Stomach (tissue), 9 donors: ENCODE results near the gene GPR4. TPM values are rescaled to one million over a fixed set of nuclear protein-coding genes. Genes with fewer than 3 reads are reported as not detected.

Experiments
- DNase-seq, 2 donors: peaks; one replicate each; pipeline versions ENCODE4 v3.0.0 to v3.0.0-alpha.2; 2013 to 2019
- H3K27ac ChIP-seq, 5 donors: fragments of 200-600 bp in 4 of 5; sonication (generic) in 4 of 5; one replicate each; pipeline ENCODE4 v1.5.1; 2013 to 2019; ENCODE audit warnings: mild to moderate bottlenecking in 1 of 5, moderate library complexity in 1 of 5
- H3K27me3 ChIP-seq, 3 donors: fragments of 200-600 bp; sonication (generic); one replicate each; pipeline ENCODE4 v1.5.1; 2017 to 2019; ENCODE audit warnings: mixed run types in 1 of 3
- H3K36me3 ChIP-seq, 4 donors: fragments of 200-600 bp; sonication (generic); 1 replicate in 3 of 4; 2 replicates in 1 of 4; pipeline ENCODE4 v1.5.1; 2016 to 2019
- H3K4me1 ChIP-seq, 4 donors: fragments of 200-600 bp; sonication (generic); one replicate each; pipeline ENCODE4 v1.5.1; 2016 to 2019
- H3K4me3 ChIP-seq, 4 donors: fragments of 200-600 bp; sonication (generic) in 3 of 4; one replicate each; pipeline ENCODE4 v1.5.1; 2016 to 2019; ENCODE audit warnings: mild to moderate bottlenecking in 1 of 4
- H3K9me3 ChIP-seq, 4 donors: fragments of 200-600 bp; sonication (generic); one replicate each; pipeline ENCODE4 v1.5.1; 2016 to 2019
- CTCF ChIP-seq, 7 experiments: fragments of 450-650 bp in 4 of 7; fragments of 200-600 bp in 3 of 7; sonication (generic) in 3 of 7; IDR thresholded peaks; one replicate each; pipeline ENCODE4 v1.5.1; 2016 to 2019; ENCODE audit warnings: antibody characterized with exemption in 7 of 7, control low read depth in 2 of 7, mild to moderate bottlenecking in 1 of 7
- EP300 ChIP-seq: sonication (generic); formaldehyde crosslinking; IDR thresholded peaks from one replicate; pipeline ENCODE4 v1.6.1; 2017; ENCODE audit warnings: antibody characterized with exemption
- POLR2A ChIP-seq, 4 donors: fragments of 450-650 bp; IDR thresholded peaks; one replicate each; pipeline ENCODE4 v1.6.1; 2016; ENCODE audit warnings: antibody characterized with exemption in 4 of 4, control low read depth in 2 of 4, mild to moderate bottlenecking in 1 of 4, moderate library complexity in 1 of 4
- POLR2AphosphoS5 ChIP-seq, 3 donors: sonication (generic); formaldehyde crosslinking; IDR thresholded peaks; one replicate each; pipeline ENCODE4 v1.6.1; 2016; ENCODE audit warnings: antibody characterized with exemption in 3 of 3
- WGBS, 5 donors: extraction: QIAGEN DNeasy Blood & Tissue Kit in 3 of 5; methylation state at CpG; one replicate each; pipeline versions ENCODE4 v1.1.5 to v1.1.7; 2013 to 2018; 5-methylcytosine and 5-hydroxymethylcytosine counted together
- intact Hi-C: fragments of 100-400 bp; cut with DNase I; formaldehyde crosslinking; loops from one replicate; pipeline ENCODE4 v1.15.1; 2023; ENCODE audit warnings: low total_unique reads
- polyA plus RNA-seq, 3 donors: library from polyadenylated mRNA; stranded (reverse); fragments of 200-250 nt; gene quantifications; one replicate each; pipeline ENCODE4 v1.2.3, GENCODE V29; 2013
- total RNA-seq, 5 donors: library from RNA; depleted of rRNA; stranded (reverse); fragments of >200 nt; gene quantifications; one replicate each; pipeline versions ENCODE4 v1.1.0 to v1.2.3, GENCODE V29; 2014 to 2016
- donor health status: healthy with polysubstance abuse.
- donor health status: Bipolar disorder and iron deficiency.
- donor health status: healthy.

GPR4 gene
- total and polyA plus RNA-seq, 8 donors, result 0.60 to 5.8 (median 2.3) TPM

GRCh38 chr19:45584332-45585157 is 17.5 kb downstream of the GPR4 start, which contains the start of gene OPA3:
OPA3 (minus strand) TSS chr19:45584802; CDS start chr19:45584764, 38 bp downstream.
- peaks cover 5 to 19% (median 16%) of the 10 kb centered on the region in 4 donors for H3K4me1 ChIP-seq
- WGBS, 5 donors, result 0% methylated on average over 54 to 63 of the region's 63 CpGs
- no peaks in the 10 kb centered on the region for H3K9me3 ChIP-seq
- H3K27me3 ChIP-seq, result no peaks in the 10 kb centered on the region
- H3K27ac ChIP-seq, result peak within 1 kb of the TSS; percentile 92 to 99 (median 98)
- intact Hi-C loops, result no loop called here
- DNase-seq, result peak; percentile 100
- no peaks in the 10 kb centered on the region for H3K36me3 ChIP-seq
- TF ChIP-seq EP300, result peak; percentile 85
- peak; percentile 83 to 93 (median 92) for TF ChIP-seq POLR2AphosphoS5 (IDR thresholded peaks at IDR 0.05)
- TF ChIP-seq POLR2A (IDR thresholded peaks at IDR 0.05), result peak in 1 of 4 donors; percentile 31
- peak in 2 of 7 experiments; percentile 32 to 38 for TF ChIP-seq CTCF (IDR thresholded peaks at IDR 0.05)
- H3K4me3 ChIP-seq, result peak within 1 kb of the TSS; percentile 52 to 76 (median 62)

GRCh38 chr19:45581576-45581975 is 20.4 kb downstream of the GPR4 start:
- peaks cover 26 to 44% (median 39%) of the 10 kb centered on the region in 4 donors for H3K4me1 ChIP-seq
- H3K9me3 ChIP-seq, result no peaks in the 10 kb centered on the region
- H3K27ac ChIP-seq, result no peak overlapping the region
- 84 to 91% (median 85%) methylated on average over 7 of the region's 7 CpGs for WGBS, 5 donors
- TF ChIP-seq EP300, result no peak
- TF ChIP-seq POLR2AphosphoS5 (IDR thresholded peaks at IDR 0.05), result no peak
- TF ChIP-seq CTCF (IDR thresholded peaks at IDR 0.05), result no peak
- TF ChIP-seq POLR2A (IDR thresholded peaks at IDR 0.05), result no peak
- no peaks in the 10 kb centered on the region for H3K36me3 ChIP-seq
- no peak for DNase-seq
- intact Hi-C loops, result no loop called here
- no peaks in the 10 kb centered on the region for H3K27me3 ChIP-seq
- H3K4me3 ChIP-seq, result no peak overlapping the region

DNA sequence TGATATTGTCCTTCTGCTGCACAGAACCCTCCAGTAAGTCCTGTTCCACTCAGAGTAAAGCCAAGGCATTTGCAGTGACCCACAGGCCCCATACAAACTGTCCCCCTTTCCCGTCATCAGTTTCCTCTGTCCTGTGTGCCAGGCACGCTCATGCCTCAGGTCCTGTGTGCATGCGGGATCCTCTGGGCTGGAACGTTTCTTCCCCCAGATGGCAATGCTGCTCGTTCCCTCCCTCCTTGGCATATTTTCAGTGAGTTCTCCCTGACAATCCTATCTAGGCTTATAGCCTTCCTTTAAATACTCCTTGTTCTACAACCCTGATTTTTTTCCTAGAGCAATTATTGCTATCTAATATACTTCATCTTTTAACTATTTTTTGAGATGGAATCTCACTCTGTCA is 23.2 kb downstream of the GPR4 start:
- TF ChIP-seq CTCF (IDR thresholded peaks at IDR 0.05), result no peak
- TF ChIP-seq POLR2AphosphoS5 (IDR thresholded peaks at IDR 0.05), result no peak
- no peak for TF ChIP-seq EP300
- no peak for TF ChIP-seq POLR2A (IDR thresholded peaks at IDR 0.05)
- Histone ChIP-seq H3K4me1 (peaks cover 26 to 61% (median 56%) of the 10 kb centered on the region in 4 donors), H3K27ac (peak overlapping the region in 4 of 5 donors; percentile 74 to 86 (median 78)), H3K4me3 (no peak overlapping the region), H3K27me3 (no peaks in the 10 kb centered on the region), H3K36me3 (no peaks in the 10 kb centered on the region), H3K9me3 (no peaks in the 10 kb centered on the region)
- intact Hi-C loops, result no loop called here
- DNase-seq, result no peak
- WGBS, 5 donors, result 41 to 60% (median 58%) methylated on average over 5 of the region's 5 CpGs

DNA sequence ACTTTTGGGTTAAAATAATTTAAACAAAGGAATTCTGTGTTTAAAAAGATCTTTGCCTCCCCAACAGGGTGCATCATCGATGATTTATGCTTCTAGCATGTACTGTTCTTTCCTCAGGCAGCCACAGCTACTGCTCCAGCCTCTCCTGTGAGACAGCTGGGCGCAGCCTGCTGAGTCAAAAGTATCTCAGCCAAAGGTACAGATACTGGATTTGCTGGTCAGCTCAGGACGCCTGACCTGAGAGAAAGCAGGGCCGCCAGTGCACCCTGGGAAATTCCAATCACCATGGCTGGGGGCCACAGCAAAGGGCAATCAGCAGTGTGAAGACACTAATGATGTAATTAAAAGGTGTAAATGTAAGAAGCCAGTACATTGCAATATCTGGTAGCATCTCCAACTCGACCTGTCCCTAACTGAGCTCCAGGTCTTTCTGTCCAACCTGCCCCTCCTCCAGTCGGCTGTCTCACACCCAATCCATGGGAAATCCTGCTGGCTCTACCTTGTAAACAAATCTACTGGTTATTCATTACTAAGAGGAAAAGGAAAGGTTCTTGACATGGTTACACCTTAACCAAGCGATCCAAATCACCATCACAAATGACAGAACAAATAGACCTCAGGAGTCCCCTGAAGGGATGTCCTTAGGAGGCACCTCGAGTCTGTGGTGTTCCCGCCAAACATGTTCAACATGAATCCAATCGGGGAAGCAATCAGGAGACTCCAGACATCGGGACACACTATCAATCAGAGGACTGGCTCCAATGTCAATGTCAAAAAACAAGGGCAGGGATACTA is 24.7 kb downstream of the GPR4 start:
- DNase-seq, result peak; percentile 71 to 81
- H3K27ac ChIP-seq, result peak overlapping the region; percentile 68 to 86 (median 75)
- no peak overlapping the region for H3K4me3 ChIP-seq
- TF ChIP-seq POLR2A (IDR thresholded peaks at IDR 0.05) (no peak), EP300 (no peak), CTCF (IDR thresholded peaks at IDR 0.05) (no peak), POLR2AphosphoS5 (IDR thresholded peaks at IDR 0.05) (peak in 2 of 3 donors; percentile 30 to 68)
- no peaks in the 10 kb centered on the region for H3K9me3 ChIP-seq
- intact Hi-C loops, result no loop called here
- no peaks in the 10 kb centered on the region for H3K36me3 ChIP-seq
- peaks cover 22 to 48% (median 45%) of the 10 kb centered on the region in 4 donors for H3K4me1 ChIP-seq
- WGBS, 5 donors, result 17 to 30% (median 25%) methylated on average over 11 of the region's 11 CpGs
- no peaks in the 10 kb centered on the region for H3K27me3 ChIP-seq
